ENCODE measurements around the gene SYS1.

DNA sequence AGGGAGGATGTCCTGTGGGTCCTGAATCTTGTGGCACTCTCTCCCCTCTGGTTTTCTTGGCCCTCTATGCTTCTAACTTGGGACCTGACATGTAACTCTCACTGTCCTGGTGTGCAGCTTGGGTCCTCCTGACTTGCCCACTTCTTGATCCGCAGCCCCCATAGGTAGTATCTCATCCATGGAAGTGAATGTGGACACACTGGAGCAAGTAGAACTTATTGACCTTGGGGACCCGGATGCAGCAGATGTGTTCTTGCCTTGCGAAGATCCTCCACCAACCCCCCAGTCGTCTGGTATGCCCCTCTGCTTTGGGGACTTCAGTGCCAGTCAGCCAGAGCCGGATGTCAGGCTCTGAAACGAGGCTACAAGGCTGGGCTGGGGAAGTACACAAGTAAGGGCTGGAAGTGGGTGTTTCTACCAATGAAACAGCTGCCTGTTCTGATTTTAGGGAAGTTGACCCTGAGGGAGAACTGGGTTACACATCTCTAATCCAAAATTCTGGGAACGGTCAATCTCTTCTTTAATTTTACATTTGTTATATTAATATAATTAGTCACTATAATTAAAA, 45.8 kb downstream of the SYS1 start:
- TF ChIP-seq POLR2AphosphoS5 (IDR thresholded peaks at IDR 0.05; ENCODE audit: low read depth, low read length) (no peak), RAD21 (IDR thresholded peaks at IDR 0.05; ENCODE audit: low read depth) (no peak), ZFX (IDR thresholded peaks at IDR 0.05) (no peak), FOSL1 (IDR thresholded peaks at IDR 0.05; ENCODE audit: low read depth) (no peak), ZNF274 (IDR thresholded peaks at IDR 0.05; ENCODE audit: low read depth, low read length) (no peak), EZH2phosphoT487 (IDR thresholded peaks at IDR 0.05; ENCODE audit: borderline replicate concordance) (no peak), POLR2A (IDR thresholded peaks at IDR 0.05; ENCODE audit: borderline replicate concordance, extremely low read depth, insufficient read depth, insufficient read length) (no peak), SIN3A (IDR thresholded peaks at IDR 0.05; ENCODE audit: low read depth) (no peak)
- TF ChIP-seq, protein P1, sequence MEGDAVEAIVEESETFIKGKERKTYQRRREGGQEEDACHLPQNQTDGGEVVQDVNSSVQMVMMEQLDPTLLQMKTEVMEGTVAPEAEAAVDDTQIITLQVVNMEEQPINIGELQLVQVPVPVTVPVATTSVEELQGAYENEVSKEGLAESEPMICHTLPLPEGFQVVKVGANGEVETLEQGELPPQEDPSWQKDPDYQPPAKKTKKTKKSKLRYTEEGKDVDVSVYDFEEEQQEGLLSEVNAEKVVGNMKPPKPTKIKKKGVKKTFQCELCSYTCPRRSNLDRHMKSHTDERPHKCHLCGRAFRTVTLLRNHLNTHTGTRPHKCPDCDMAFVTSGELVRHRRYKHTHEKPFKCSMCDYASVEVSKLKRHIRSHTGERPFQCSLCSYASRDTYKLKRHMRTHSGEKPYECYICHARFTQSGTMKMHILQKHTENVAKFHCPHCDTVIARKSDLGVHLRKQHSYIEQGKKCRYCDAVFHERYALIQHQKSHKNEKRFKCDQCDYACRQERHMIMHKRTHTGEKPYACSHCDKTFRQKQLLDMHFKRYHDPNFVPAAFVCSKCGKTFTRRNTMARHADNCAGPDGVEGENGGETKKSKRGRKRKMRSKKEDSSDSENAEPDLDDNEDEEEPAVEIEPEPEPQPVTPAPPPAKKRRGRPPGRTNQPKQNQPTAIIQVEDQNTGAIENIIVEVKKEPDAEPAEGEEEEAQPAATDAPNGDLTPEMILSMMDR (IDR thresholded peaks at IDR 0.05 in 2 of 3, conservative IDR thresholded peaks at IDR 0.05 in 1 of 3; ENCODE audit: borderline replicate concordance in 1 of 3, insufficient read depth in 1 of 3, low read depth in 2 of 3, low read length in 2 of 3), result no peak
- TF ChIP-seq, protein P2, sequence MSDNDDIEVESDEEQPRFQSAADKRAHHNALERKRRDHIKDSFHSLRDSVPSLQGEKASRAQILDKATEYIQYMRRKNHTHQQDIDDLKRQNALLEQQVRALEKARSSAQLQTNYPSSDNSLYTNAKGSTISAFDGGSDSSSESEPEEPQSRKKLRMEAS (IDR thresholded peaks at IDR 0.05), result no peak
